Measurements from ENCODE around the gene DUSP23.

DUSP23 gene

GRCh38 chr1:159828581-159829272 is 48.0 kb downstream of the DUSP23 start:
- no peak for DNase-seq

- no peak for DNase-seq
These were observed 48.5 kb downstream of the DUSP23 start for GRCh38 chr1:159829273-159829634.

- DNase-seq, result no peak
These were observed 49.2 kb downstream of the DUSP23 start for GRCh38 chr1:159829822-159830465.

- DNase-seq, result no peak
These were observed 50.0 kb downstream of the DUSP23 start for GRCh38 chr1:159830722-159831121.

GRCh38 chr1:159831412-159832141 is 50.8 kb downstream of the DUSP23 start:
- no peak for DNase-seq
